Measurements from ENCODE around the gene KIF16B. TPM values are rescaled to one million over a fixed set of nuclear protein-coding genes. Genes with fewer than 3 reads are reported as not detected.
"Not testable (repeated sequence)": the region's sequence is repeated elsewhere in the genome, so short reads cannot be mapped to it uniquely, and the experiment has no call there.

The KIF16B gene
- polyA plus RNA-seq, 5 donors: 9.8 to 12.6 (median 10.9) TPM

- not testable (repeated sequence) for DNase-seq
These were observed 313.1 kb downstream of the KIF16B start for GRCh38 chr20:16260133-16260532.

DNA sequence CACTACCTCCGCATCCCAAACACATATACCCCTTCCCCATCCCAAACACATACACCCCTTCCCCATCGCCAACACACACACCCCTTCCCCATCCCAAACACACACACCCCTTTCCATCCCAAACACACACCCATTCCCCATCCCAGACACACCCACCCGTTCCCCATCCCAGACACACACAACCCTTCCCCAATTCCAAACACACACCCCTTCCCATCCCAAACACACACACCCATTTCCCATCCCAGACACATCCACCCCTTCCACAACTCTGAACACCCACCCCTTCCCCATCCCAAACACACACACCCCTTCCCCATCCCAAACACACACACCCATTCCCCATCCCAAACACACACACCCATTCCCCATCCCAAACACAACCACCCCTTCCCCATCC is 314.5 kb downstream of the KIF16B start:
- DNase-seq: no peak

GRCh38 chr20:16257813-16258430 is 315.3 kb downstream of the KIF16B start:
- DNase-seq: no peak

GRCh38 chr20:16257021-16257420 is 316.2 kb downstream of the KIF16B start:
- DNase-seq: no peak

DNA sequence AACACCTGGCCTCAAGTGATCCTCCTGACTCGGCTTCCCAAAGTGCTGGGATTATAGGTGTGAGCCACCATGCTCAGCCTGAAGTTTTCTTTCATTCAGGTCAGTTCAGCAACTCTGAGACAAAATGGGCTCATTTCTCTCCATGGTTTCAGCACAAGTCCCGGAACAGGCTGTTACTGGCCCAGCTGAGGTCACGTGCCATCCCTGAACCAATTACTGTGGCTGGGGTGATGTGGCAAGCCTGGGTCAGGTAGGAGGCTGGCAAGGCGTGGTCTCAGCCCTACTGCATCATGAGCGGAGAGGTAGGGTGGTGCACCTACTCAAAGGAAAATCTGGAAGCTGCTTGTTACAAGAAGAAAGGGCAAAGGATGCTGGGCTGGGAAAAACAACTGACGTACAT is 326.4 kb downstream of the KIF16B start:
- no peak for DNase-seq

DNA sequence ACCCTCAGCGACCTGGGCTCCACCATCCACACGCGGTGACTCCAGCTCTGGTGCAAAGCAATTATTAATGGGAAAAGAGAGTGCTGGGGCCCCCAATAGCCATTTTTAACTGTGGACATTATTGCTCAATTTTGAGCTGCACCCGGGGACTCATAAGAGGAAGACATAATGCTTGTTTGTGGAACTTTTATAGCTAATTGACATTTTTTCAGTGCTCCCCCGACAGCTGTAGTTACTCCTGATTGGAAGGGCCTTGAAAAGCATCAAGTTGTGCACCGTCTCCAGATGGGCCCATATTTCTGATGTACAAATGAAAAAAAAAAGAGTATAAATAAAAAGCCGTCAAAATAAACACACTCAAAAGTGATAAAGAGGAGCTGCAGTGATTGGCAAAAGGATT is 327.0 kb downstream of the KIF16B start:
- no peak for DNase-seq

DNA sequence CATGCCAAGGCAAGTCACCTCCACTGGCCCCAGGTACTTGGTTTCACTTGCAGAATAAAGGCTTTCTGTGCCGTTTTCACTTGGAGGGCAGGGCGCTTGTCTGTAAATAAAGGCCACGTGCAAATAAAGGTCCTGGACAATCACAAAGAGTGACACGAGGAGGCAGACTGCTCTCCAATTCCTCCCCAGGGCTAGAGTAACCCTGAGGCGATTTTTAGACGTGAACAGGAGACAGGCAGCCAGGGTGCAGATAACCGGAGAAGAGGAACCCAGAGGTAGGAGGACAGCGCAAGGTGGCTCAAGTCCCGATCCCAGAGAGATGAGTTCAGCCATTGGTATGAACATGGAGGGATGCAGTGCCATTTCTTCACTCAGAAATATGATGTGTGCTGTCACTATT is 327.4 kb downstream of the KIF16B start:
- DNase-seq: no peak

GRCh38 chr20:16244892-16245291 is 328.4 kb downstream of the KIF16B start:
- DNase-seq: no peak

DNA sequence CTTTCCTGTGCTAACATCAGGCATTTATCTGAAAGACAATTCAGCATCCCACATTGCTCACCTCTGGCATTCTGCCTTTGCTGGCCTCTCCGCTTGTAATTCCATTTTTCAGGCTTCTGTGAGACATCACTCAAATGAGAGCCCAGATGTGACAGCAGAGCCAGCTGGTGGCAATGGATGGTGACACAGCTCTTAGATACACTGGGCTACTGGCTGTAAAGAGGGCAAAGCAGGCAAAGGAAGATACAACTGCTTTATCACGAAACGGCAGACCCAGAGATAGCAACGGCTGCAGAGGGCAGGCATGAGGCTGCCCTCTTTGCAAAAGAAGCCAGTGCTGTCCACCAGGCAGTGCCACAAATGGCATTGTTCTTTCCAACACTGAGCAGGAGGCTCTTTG is 329.8 kb downstream of the KIF16B start:
- no peak for DNase-seq

GRCh38 chr20:16241911-16242310 is 331.3 kb downstream of the KIF16B start:
- no peak for DNase-seq

DNA sequence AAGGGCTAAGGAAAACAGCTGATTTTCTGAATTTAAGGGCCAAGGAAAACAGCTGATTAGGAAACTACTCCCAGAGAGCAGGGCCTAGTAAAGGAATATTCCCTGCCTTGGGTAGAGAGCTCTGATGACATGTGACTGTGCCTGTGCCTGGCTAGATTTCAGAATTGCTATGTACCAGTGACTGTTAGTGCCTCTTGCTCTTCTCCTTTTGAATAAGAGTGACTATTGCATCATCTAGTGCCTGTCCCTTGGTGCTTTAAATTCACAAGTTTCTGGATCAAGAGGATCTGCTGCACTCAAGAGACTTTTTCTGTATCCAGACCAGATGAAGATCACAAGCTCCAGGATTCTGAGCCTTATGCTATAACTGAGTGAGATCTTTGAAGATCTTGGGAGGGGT is 332.9 kb downstream of the KIF16B start:
- no peak for DNase-seq

- DNase-seq: no peak
These were observed 336.5 kb downstream of the KIF16B start for GRCh38 chr20:16236589-16237241.

DNA sequence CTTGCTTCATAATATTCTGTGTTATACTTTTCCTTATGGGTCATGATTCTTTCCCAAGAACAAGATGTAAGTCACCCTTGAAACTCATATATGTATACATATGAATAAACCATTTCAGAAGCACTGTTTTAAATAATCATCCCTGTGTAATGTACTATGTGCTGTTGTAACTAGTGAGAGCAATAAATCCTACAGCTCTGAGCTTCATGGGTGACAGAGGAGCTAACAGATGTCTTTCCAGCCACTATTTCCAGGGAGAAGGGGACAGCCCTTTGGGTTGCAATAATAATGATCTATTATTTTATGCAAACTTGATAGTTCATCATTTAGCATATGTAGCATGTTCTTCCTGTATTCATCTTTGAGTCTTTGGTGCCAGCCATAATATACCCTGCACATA is 342.8 kb downstream of the KIF16B start:
- DNase-seq: no peak

- DNase-seq: no peak
These were observed 343.4 kb downstream of the KIF16B start for GRCh38 chr20:16229813-16230212.

DNA sequence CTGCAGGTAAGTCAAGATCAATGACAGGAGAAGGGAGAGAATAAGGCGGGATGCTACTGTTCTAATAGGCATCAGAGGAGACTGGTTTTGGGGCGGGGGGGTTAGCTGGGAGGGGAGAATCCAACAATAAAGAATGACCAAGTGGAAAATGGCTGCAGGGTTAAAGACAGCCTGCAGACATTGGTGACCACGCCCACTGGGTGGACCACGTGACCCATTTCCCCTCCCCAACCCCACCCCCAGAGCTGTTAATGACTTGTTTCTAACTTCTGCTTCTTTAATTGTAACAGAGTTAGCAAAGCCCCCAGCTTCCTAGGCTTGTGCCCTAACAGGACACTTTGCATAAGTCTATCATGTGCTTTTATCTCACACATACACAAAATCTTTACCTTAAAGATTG is 344.5 kb downstream of the KIF16B start:
- DNase-seq: no peak

DNA sequence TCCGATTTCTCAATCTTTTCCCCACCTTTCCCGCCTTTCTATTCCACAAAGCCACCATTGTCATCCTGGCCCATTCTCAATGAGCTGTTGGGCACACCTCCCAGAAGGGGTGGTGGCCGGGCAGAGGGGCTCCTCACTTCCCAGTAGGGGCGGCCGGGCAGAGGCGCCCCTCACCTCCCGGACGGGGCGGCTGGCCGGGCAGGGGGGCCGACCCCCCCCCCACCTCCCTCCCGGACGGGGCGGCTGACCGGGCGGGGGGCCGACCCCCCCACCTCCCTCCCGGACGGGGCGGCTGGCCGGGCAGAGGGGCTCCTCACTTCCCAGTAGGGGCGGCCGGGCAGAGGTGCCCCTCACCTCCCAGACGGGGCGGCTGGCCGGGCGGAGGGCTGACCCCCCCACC is 346.3 kb downstream of the KIF16B start:
- not testable (repeated sequence) for DNase-seq

DNA sequence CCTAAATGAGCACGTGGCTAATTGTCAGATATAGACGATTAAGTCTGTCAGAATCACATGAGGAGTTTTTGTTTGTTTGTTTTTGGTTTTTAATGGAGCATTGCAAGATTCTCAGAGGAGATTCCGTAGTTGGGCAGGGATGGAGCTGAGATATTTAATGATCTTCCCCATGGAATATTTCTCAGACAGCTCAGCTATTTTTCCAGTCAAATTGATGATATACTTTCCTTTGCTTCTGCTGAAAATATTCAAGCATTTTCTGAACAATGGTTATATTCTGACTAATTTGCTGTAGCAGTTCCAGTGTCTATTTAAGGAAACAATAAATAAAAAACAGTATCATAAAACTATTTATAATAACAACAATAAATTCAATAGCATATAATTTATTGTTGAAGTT is 348.4 kb downstream of the KIF16B start:
- DNase-seq: no peak

DNA sequence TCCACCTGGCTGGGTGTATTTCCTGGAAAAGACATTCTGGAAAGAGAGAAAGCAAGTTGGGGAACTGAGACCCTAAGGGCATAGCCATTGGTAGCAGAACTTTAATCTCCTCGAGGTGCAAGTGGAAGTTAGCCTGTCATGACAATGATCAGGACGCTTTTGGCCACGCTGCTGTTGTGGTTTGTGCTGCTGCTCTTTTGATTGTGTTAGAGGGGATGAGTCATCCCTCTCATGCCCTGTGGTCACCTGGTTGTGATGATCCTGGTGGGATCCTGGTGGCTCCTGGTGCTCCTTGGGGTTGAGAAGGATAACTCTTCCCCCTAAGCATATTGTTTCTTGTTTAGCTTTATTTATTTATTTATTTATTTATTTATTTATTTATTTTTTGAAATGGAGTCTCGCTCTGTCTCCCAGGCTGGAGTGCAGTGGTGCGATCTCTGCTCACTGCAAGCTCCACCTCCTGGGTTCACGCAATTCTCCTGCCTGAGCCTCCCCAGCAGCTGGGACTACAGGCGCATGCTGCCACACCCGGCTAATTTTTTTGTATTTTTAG is 350.3 kb downstream of the KIF16B start:
- DNase-seq: no peak

Other genes starting within 250 kb of the KIF16B start
- 100 to 1,000 TPM in 1 of 5 donors, 10 to 100 TPM in 4; 83.4 to 110 (median 87.2) TPM for gene SNRPB2, start 156.6 kb upstream of the KIF16B start, polyA plus RNA-seq (ENCODE audit: insufficient read depth in 1 of 5, insufficient read length in 5 of 5, low replicate concordance in 1 of 5)
- not detected for gene OTOR, start 174.9 kb upstream of the KIF16B start, polyA plus RNA-seq (ENCODE audit: insufficient read depth in 1 of 5, insufficient read length in 5 of 5, low replicate concordance in 1 of 5)

Measured in right lung (tissue), 5 donors.